GM21381 (cell line): ENCODE results near the gene SH2D2A.

ENCODE experiments used
- ATAC-seq: cut with Tn5 transposase; IDR thresholded peaks from one replicate; pipeline ENCODE4 v1.9.1; 2021; ENCODE audit warnings: mild to moderate bottlenecking, moderate library complexity; ENCODE audit not compliant: unreplicated experiment

Gene SH2D2A

GRCh38 chr1:156828400-156829124 lies 11.9 kb upstream of the SH2D2A start:
- ATAC-seq, result no peak

DNA sequence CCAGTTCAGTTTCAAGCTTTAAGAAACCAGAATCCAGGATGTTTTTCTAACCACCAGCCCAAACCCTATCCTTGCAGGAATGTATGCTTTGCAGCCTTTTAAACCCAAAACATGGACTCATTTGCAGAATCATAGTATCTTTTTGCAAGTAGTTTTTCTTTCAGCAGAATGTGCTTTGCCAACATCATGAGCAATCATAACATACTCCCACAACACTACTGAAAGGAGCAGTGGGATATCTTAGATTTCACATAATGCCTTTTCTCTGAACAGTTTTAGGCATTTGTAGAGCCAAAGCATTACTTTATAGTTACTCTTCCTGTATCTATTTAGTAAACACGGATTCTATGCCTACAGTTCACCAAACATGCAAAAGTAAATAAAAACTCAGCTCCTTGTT lies 10.0 kb upstream of the SH2D2A start:
- no peak for ATAC-seq

GRCh38 chr1:156823210-156823790 lies 6.7 kb upstream of the SH2D2A start:
- no peak for ATAC-seq

GRCh38 chr1:156822680-156823079 lies 6.0 kb upstream of the SH2D2A start:
- no peak for ATAC-seq

DNA sequence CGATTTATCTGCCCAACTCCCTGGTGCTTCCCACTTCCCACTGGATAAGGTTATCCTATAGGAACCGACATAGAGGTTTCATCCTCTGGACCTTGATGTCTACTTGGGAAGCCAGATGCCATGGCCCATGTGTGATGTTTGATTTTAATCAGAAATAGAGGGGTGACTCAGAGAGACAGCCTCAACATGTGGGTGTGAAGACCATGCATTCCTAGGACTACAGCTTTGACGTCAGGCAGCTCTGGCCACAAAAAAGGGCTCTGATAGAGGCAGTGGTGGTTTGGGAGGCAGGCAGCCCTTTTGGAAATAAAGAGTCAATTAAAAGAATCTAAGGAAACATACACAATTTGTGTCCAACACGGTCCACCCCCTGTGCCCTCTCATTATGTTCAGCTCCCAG lies 5.2 kb upstream of the SH2D2A start:
- ATAC-seq, result no peak

DNA sequence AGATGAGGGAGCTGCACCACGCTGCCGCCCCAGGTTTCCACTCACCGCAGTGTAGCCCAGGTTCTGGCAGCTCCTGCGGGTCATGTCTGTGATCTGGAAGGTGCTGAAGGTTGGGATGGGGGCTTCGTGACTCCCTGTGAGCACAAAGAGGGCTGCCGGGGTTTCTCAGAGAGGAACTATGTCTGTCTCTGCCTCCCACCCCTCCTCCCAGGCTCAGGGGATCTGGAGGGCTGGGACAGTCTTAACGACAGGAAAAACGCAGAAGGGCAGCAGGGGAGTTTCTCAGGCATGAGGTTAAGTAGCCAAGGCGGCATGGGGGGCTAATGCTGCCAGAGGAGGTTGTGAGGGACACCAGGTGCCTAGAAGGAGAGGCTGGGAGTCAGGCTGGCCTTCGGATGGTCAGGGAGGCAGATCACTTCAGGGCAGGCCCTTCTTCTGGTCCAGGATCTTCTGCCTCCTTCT lies 656 bp downstream of the SH2D2A start:
- ATAC-seq, result no peak

DNA sequence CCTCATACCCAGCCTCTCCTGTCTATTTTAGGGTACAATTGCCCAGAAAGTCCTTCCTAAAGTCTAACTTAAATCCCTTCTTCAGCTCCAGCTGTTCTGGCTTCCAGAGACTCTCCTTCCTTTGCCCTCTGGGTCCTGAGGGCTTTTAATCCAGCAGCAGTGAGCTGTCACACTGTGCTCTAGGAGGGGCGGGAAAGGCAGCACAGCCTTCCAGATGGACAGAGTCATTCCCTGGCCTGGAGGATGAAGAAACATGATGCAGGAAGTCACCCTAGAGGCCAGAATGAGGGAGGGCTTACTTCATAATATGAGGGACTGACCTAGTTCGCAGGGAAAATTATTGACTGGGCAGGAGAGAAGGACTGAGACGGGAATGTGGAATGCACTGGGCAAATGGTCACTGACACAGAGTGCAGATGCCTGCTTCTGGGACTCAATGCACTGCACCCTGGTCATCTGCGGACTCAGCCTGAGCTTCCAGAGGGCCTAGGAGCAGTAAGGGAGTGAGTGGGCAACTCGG lies 1.3 kb downstream of the SH2D2A start:
- no peak for ATAC-seq

DNA sequence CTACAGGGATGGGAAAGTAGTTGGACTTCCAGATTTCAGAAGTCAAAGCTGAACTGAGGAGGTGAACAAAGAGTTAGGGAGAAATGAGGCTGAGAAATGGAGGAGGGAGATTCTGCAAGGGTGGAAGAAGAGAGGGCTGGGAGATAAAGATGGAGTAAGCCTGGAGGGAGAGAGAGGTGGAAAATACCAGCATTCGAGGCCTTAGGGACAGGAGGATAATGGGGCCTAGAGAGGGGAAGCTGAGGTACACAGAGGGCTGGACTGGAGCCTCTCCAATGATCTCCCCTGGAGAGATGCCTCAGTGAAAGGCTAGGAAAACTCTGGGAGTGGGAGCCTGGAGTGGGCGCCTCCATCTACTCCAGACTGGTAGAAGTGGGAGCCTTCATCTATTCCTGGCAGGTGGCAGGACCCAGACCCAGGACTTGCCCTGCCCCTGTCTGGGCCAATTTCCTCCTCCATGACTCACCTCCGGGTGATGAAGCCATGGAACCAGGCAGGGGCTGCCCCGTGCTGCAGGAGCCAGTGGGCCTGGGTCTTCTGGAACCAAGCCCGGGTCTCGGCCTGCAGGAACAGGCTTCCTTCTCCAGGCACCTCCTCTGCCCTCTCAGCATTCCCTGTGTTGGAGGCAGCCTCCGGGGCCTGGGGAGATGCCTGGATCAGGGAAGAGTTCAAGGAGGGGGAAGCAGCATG lies 1.9 kb downstream of the SH2D2A start:
- no peak for ATAC-seq

GRCh38 chr1:156813750-156814570 lies 2.7 kb downstream of the SH2D2A start:
- no peak for ATAC-seq

DNA sequence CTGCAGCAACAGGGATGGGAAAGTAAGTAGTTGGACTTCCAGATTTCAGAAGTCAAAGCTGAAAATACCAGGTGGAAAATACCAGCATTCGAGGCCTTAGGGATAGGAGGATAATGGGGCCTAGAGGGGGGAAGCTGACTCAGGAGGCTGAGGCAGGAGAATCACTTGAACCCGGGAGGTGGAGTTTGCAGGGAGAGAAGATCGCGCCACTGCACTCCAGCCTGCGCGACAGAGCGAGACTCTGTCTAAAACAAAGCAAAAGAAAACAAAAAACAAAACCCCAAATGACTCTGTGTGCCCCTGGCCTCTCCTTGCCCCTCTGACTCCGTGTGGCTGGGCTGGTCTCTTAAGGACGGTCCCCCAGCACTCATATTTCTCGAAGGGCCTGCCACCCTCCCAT lies 3.4 kb downstream of the SH2D2A start:
- no peak for ATAC-seq

DNA sequence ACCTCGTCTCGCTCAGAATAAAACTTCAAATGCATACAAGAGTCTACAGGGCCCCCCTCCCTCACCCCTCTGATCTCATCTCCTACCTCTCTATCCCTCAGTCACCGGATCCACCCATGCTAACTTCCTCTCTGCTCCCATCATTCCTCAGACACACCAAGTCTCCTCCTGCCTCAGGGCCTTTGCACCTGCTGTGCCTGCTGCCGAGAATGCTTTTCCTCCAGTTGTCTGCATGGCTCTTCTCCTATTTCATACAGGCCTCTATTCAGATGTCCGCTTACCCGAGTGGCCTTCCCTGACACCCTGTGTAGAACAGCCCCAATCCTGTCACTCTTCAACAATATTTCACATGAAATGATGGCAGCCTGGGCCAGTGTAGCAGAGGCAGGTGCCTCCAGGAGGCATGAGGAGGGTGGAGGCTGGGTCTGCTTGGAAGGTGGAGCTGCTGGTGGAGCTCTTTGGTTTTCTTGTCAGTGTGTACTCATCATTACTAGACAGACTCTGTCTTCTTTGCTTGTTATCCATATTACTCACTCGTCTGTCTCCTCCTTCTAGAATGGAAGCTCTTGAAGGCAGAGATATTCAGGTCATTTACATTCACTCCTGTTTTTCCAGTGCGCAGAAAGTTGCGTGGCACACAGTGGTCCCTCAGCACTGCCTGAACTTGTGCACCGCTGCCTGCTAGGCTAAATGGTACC lies 4.2 kb downstream of the SH2D2A start:
- no peak for ATAC-seq

GRCh38 chr1:156811168-156811567 lies 5.5 kb downstream of the SH2D2A start:
- ATAC-seq, result no peak

GRCh38 chr1:156809711-156810366 lies 6.8 kb downstream of the SH2D2A start:
- no peak for ATAC-seq

DNA sequence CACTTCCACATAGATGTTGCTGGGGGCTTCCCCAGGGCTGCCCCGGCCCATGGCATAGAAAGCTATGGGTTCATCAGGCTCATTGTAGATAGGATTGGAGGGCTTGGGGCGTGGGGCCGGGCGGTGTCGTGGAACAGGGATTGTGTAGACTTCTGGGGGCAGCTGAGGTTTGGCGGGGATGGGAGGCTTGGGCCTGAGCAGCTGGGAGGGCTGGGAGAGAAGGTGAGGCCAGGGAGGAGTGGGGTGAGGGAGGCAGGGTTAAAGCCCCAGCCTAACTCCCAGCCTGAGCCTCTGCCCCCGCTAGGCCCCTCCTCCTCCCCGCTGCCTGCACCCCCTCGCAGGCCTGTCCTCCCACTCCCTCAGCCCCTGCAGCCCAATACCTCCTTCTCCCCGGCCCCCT lies 7.4 kb downstream of the SH2D2A start:
- no peak for ATAC-seq

DNA sequence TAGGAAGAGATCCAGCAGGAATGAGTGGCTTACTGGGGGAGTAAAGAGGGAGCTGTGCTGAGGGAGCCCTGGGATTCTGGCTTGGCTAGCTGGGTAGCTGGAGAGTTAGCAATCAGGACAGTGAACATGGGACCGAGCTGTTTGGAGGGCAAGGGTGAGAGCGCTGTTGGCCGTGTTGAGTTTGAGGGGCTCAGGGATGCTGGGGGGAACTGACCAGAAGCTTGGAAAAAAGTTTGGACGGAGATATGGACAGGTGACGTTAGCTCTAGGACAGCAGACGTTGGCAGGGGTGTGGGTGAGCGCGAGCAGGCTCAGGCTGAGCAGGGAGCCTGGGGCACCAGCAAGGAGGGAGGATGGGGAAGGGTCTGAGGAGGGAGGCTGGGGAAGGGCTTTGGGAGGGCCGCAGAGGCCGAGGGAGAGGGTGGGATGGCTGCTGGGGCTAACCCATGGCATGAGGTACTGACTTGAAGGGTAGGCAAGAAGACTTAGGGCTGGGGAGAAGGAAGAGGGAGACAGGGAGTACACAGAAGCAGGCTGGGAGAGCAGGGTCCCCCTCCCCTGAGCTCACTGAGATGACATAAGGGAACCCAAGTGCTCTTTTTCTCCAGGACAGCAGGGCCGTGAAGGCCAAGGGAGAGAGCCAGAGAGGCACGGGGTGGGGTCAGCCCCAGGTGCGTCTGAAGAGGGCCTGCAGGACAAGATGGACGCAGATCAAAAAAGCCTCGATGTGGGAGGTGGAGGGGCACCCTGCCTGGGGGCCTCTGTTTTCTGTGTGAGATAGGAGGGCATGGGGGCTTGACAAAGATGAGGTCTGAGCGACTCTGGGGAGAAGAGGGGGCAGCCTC lies 8.2 kb downstream of the SH2D2A start:
- no peak for ATAC-seq

- ATAC-seq, result no peak
Observed at GRCh38 chr1:156807627-156808026, 9.0 kb downstream of the SH2D2A start.

GRCh38 chr1:156806512-156807440 lies 9.9 kb downstream of the SH2D2A start:
- ATAC-seq, result no peak
